Subcutaneous abdominal adipose tissue (tissue), 5 donors: ENCODE measurements around the gene ADPRHL1.
"Not testable (repeated sequence)": the region's sequence is repeated elsewhere in the genome, so short reads cannot be mapped to it uniquely, and the experiment has no call there.

Experiments
- H3K27ac ChIP-seq: one replicate; pipeline ENCODE4 v1.7.0; 2013; ENCODE audit warnings: low read depth, mild to moderate bottlenecking, inconsistent platforms, low read length, moderate library complexity
- H3K27me3 ChIP-seq, 5 donors: one replicate each; pipeline ENCODE4 v1.7.0; 2013; ENCODE audit warnings: low read length in 5 of 5, inconsistent platforms in 1 of 5; ENCODE audit not compliant: control insufficient read depth in 5 of 5, insufficient read depth in 4 of 5
- H3K36me3 ChIP-seq, 5 donors: one replicate each; pipeline ENCODE4 v1.7.0; 2013; ENCODE audit warnings: low read length in 5 of 5; ENCODE audit not compliant: control insufficient read depth in 5 of 5, insufficient read depth in 5 of 5
- H3K4me1 ChIP-seq, 5 donors: one replicate each; pipeline ENCODE4 v1.7.0; 2013; ENCODE audit warnings: low read length in 5 of 5, mild to moderate bottlenecking in 3 of 5, moderate library complexity in 1 of 5; ENCODE audit not compliant: control insufficient read depth in 5 of 5, insufficient read depth in 5 of 5
- H3K4me3 ChIP-seq, 5 donors: one replicate each; pipeline ENCODE4 v1.7.0; 2013; ENCODE audit warnings: low read length in 5 of 5, low read depth in 1 of 5
- H3K9ac ChIP-seq, 5 donors: one replicate each; pipeline ENCODE4 v1.7.0; 2013; ENCODE audit warnings: low read length in 5 of 5, mild to moderate bottlenecking in 4 of 5, moderate library complexity in 3 of 5
- H3K9me3 ChIP-seq, 5 donors: one replicate each; pipeline ENCODE4 v1.7.0; 2013; ENCODE audit warnings: low read length in 5 of 5; ENCODE audit not compliant: control insufficient read depth in 5 of 5
- donor health status: healthy.
- donor health status: healthy.
- donor health status: healthy.
- donor health status: healthy.
- donor health status: healthy.

ADPRHL1 gene

DNA sequence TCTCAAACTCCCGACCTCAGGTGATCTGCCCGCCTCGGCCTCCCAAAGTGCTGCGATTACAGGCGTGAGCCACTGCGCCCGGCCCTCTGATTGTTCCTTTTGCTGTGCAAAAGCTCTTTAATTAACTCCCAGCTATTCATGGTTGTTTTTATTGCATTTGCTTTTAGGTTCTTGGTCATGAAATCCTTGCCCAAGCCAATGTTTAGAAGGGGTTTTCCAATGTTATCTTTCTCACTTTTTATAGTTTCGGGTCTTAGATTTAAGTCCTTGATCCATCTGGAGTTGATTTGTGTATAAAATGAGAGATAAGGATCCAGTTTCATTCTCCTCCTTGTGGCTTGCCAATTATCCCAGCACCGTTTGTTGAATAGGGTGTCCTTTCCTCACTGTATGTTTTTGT is 70.2 kb downstream of the ADPRHL1 start:
- Histone ChIP-seq H3K9me3 (peaks cover 0 to 12% (median 3%) of the 10 kb centered on the region in 5 donors), H3K4me3 (no peak overlapping the region), H3K27me3 (peaks cover 0 to 8% (median 3%) of the 10 kb centered on the region in 5 donors), H3K9ac (no peak overlapping the region), H3K27ac (no peak overlapping the region), H3K36me3 (no peaks in the 10 kb centered on the region), H3K4me1 (no peaks in the 10 kb centered on the region)

DNA sequence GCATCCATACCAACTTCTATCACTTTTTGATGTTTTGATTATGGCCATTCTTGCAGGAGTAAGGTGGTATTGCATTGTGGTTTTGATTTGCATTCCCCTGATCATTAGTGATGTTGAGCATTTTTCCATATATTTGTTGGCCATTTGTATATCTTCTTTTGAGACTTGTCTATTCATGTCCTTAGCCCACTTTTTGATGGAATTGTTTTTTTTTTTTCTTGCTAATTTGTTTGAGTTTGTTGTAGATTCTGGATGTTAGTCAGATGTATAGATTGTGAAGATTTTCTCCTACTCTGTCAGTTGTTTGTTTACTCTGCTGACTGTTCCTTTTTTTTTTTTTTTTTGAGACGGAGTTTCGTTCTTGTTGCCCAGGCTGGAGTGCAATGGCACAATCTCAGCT is 70.7 kb downstream of the ADPRHL1 start:
- not testable (repeated sequence) for H3K4me1 ChIP-seq, H3K4me3 ChIP-seq, H3K9ac ChIP-seq, H3K36me3 ChIP-seq, H3K27ac ChIP-seq
- Histone ChIP-seq H3K9me3 (peaks cover 0 to 12% (median 3%) of the 10 kb centered on the region in 5 donors), H3K27me3 (peaks cover 0 to 13% (median 6%) of the 10 kb centered on the region in 5 donors)

DNA sequence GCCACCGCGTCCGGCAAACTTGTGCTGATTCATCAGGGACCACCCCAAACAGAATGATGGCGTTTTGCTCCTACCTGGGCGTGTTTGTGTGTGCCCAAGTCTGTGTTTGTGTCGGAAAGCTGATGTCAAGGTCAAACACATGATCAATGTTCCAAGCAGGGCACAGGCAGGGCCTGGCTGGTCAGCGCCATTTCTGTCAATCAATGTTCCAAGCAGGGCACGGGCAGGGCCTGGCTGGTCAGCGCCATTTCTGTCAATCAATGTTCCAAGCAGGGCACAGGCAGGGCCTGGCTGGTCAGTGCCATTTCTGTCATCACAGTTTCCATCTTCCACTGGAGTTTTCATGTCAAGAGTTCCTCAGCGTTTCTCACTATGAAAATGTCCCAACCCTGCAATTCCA is 74.5 kb downstream of the ADPRHL1 start:
- no peak overlapping the region for H3K9ac ChIP-seq
- no peak overlapping the region for H3K27ac ChIP-seq
- H3K36me3 ChIP-seq = no peaks in the 10 kb centered on the region
- no peak overlapping the region for H3K4me3 ChIP-seq
- H3K27me3 ChIP-seq = peaks cover 4 to 17% (median 9%) of the 10 kb centered on the region in 5 donors
- no peaks in the 10 kb centered on the region for H3K4me1 ChIP-seq
- peaks cover 0 to 12% (median 3%) of the 10 kb centered on the region in 5 donors for H3K9me3 ChIP-seq

DNA sequence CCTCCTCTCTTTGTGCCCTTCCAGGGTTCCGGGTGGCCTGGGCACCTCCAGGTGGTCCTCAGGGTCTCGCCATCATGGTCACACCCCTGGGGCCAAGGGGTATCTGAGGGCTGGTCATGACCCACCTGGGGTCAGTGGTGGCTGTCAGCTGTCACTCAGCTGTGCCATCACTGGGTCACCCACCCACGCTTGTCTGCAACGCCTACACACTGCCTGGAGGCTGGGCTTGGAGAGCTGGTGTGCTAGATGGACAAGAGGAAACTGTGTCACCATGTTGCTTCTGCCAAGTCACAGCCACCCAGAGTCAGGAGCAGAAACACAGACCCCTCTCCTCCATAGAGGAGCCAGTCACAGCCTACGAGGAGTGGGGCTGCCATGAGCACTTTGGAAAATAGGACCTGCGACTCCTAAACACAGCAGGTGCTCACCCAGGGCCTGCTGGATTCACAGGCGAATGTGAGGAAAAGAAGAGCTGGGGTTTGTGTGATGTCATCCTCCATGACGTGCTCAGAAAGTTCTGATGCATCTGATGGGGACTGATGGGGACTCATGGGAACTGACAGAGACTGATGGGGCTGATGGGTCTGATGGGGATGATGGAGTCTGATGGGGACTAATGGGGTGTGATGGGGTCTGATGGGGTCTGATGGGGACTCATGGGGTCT is 78.6 kb downstream of the ADPRHL1 start:
- Histone ChIP-seq H3K9me3 (no peaks in the 10 kb centered on the region), H3K27ac (no peak overlapping the region), H3K27me3 (peaks cover 4 to 12% (median 9%) of the 10 kb centered on the region in 5 donors), H3K4me3 (no peak overlapping the region), H3K4me1 (no peaks in the 10 kb centered on the region), H3K36me3 (no peaks in the 10 kb centered on the region), H3K9ac (no peak overlapping the region)

DNA sequence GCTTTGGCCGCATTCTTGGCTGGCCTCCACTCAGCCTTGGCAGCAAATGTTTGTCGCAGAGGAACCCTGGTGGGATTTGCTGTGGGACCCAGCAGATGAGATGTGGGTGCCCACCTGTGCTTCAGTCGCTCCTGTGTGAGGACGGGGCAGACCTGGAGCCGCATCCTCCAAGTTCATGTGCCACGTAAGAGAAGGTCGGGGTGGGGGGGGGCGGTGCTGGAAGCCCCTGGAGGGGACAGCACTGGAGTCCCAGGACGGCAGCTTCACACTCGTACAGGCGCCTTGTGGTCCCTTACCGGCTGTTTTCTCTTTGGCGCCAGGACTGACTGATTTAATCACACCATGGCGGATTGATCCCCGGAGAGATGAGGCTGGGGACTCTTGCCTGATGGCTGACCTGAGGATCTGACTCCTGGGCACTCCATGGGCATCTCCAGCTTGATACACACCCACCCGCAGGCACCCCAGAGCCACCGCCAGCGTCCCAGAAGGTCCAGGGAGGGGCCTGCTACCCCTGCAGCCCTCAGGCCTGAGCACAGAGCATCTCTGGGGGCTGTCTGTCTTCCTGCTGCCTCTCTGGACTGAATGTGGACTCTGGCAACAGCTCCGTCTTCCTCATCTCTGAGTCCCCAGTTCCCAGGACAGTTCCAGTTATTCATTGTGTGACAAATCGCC is 79.3 kb downstream of the ADPRHL1 start:
- Histone ChIP-seq H3K27me3 (peaks cover 4 to 12% (median 8%) of the 10 kb centered on the region in 5 donors), H3K4me1 (no peaks in the 10 kb centered on the region), H3K27ac (no peak overlapping the region)

DNA sequence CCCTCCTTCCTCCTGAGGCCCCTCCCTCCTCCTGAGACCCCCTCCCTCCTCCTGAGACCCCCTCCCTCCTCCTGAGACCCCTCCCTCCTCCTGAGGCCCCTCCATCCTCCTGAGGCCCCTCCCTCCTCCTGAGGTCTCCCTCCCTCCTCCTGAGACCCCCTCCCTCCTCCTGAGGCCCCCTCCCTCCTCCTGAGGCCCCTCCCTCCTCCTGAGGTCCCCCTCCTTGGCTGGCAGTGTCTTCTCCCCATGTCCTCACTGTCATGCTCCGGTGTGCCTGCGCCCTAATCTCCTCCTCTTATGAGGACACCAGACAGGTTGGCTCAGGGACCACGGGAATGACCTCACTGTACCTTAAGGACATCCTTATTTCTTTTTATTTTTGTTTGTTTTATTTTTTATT is 81.6 kb downstream of the ADPRHL1 start:
- H3K4me3 ChIP-seq, H3K27ac ChIP-seq, H3K9ac ChIP-seq, H3K4me1 ChIP-seq, H3K9me3 ChIP-seq, H3K27me3 ChIP-seq, H3K36me3 ChIP-seq: not testable (repeated sequence)

More for the DNA sequence above, 79.3 kb downstream of the ADPRHL1 start:
- Histone ChIP-seq H3K9ac (no peak overlapping the region), H3K9me3 (no peaks in the 10 kb centered on the region), H3K36me3 (no peaks in the 10 kb centered on the region), H3K4me3 (no peak overlapping the region)

DNA sequence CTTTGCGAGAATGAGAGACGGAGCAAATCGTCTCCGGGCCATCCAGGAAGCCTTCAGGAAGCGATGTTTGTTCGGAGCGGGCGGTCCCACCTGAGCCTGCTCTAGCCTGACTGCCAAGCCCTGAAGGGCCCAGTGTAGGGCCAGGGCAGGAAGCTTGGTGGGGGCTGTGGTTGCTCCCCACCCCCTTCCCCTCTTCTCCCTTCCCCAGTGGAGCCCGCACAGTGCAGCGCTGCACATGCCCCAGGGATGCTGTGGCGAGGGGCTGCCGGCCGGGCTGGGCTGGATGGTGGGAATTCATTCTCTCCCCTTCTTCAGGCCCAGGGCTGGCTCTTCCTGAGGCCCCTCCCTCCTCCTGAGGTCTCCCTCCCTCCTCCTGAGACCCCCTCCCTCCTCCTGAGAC is 82.2 kb downstream of the ADPRHL1 start:
- Histone ChIP-seq H3K27me3 (peaks cover 0 to 9% (median 3%) of the 10 kb centered on the region in 5 donors), H3K4me3 (no peak overlapping the region), H3K4me1 (no peaks in the 10 kb centered on the region), H3K9ac (no peak overlapping the region), H3K36me3 (no peaks in the 10 kb centered on the region), H3K9me3 (no peaks in the 10 kb centered on the region), H3K27ac (no peak overlapping the region)

DNA sequence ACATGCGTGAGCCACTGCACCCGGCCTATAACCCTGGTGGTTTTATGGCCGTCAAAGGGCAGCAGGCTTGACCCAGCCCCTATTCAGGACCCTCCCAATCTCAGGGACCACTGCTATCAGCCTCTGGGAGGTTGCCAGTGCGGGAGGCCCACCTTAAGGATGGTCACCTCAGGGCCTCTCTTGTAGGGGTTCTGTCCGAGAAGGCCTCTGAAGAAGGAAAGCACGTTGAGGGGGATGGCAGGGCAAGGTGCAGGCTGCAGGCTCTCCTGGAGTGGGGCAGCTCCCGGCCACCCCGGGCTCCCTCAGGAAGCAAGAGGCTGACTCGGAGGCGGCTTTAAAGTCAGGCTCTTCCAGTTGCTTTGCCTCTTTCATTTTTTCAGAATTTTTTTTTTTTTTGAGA is 83.4 kb downstream of the ADPRHL1 start:
- no peak overlapping the region for H3K27ac ChIP-seq
- no peak overlapping the region for H3K9ac ChIP-seq
- H3K27me3 ChIP-seq = peaks cover 0 to 9% (median 3%) of the 10 kb centered on the region in 5 donors
- no peaks in the 10 kb centered on the region for H3K36me3 ChIP-seq
- peaks cover 0 to 8% (median 7%) of the 10 kb centered on the region in 5 donors for H3K4me1 ChIP-seq
- no peak overlapping the region for H3K4me3 ChIP-seq
- no peaks in the 10 kb centered on the region for H3K9me3 ChIP-seq

DNA sequence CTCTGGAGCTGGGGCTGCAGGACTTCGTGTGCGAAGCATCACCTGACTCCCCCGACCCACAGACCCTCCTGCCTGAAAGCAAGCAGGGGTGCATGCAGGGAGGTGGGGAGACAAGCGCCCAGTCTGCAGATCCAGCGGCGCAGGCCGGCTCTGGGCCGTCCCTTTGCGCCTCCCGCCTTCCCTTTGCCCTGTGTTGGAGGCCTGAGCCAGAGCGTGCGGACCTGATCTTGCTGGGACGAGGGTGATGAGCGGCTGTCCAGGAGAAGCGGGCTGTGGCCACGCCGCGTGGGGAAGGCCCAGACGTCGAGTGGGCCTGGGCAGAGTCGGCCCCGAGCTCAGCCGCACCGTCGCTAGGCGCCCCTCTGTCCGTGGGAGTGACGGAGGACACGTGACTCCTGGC is 84.1 kb downstream of the ADPRHL1 start:
- H3K9ac ChIP-seq = no peak overlapping the region
- no peak overlapping the region for H3K27ac ChIP-seq
- peaks cover 0 to 4% (median 0%) of the 10 kb centered on the region in 5 donors for H3K27me3 ChIP-seq
- no peaks in the 10 kb centered on the region for H3K9me3 ChIP-seq
- no peak overlapping the region for H3K4me3 ChIP-seq
- H3K36me3 ChIP-seq = no peaks in the 10 kb centered on the region
- H3K4me1 ChIP-seq = peaks cover 0 to 13% (median 12%) of the 10 kb centered on the region in 5 donors

DNA sequence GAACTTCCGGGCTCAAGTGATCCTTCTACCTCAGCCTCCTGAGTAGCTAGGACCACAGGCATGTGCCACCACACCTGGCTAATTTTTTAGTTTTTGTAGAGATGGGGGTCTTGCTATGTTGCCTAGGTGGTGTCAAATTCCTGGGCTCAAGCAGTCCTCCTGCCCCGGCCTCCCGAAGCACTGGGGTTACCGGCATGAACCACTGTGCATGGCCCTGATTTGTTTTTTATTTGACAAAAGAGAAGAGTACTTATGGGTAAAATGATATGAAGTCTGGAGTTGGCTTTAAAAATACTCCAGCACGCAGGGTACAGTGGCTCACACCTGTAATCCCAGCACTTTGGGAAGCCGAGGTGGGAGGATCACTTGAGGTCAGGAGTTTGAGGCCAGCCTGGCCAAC is 84.9 kb downstream of the ADPRHL1 start:
- H3K9ac ChIP-seq, H3K4me3 ChIP-seq, H3K27ac ChIP-seq, H3K27me3 ChIP-seq, H3K36me3 ChIP-seq, H3K9me3 ChIP-seq: not testable (repeated sequence)
- peaks cover 0 to 17% (median 15%) of the 10 kb centered on the region in 5 donors for H3K4me1 ChIP-seq
